SIG-M5 treated with dmso at 0.1 percent for 504 hours (cell line): Measurements from ENCODE around the gene RAP1GAP2.
A peak's percentile ranks its signal among the peaks of the same experiment; 100 is the strongest.
"Not testable (repeated sequence)": the region's sequence is repeated elsewhere in the genome, so short reads cannot be mapped to it uniquely, and the experiment has no call there.

Experiments used
- DNase-seq: peaks from one replicate; lab custom pipeline; 2025; ENCODE audit not compliant: unreplicated experiment; lab: John Stamatoyannopoulos, UW

RAP1GAP2 gene

DNA sequence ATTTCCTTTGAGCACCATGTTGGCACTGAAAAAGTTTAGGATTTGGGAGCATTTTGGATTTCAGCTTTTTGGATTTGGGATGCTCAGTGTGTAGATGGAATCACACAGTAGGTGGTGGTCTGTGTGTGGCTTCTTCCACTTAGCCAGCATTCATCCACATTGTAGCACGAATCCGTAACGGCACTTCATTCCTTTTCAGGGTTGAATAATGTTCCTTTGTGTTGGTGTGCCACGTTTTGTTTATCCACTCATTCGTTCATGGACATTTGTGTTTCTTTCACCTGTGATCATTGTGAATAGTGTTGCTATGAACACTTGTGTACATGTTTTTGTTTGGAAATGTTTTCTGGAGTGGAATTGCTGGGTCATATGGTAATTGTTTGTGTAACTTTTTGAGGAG, 85.1 kb downstream of the RAP1GAP2 start:
- DNase-seq, result no peak

DNA sequence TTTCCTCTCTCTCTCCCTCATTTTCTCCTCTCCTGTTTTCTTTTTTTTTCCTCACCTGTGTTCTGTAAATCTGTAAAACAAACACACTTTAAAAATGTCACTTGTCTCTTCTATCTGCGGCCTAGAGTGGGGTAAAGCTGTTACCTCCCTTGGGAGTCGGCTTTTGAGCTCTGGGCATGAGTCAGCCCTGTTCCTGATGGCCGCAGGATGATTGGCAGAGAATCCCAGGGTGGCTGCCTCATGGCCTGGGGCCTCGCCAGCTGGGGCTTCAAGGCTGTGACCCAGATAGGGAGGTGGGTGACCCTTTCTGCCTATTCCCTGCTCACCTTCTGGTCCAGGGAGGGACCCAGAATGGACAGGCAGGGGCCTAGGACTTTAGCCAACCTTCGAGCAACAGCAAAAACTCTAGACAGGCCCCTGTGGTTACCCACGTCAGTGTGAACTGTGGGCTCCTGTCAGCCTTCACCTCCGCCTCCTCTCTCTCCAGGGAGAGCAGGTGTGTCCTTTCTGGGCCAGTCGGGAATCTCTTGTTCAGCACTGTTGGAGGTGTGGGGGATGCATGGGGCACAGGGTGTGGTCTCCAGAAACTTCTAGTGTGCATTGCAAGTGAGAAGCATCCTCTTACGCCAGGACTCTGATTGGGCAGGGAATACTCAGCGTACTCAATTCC, 87.4 kb downstream of the RAP1GAP2 start:
- no peak for DNase-seq

DNA sequence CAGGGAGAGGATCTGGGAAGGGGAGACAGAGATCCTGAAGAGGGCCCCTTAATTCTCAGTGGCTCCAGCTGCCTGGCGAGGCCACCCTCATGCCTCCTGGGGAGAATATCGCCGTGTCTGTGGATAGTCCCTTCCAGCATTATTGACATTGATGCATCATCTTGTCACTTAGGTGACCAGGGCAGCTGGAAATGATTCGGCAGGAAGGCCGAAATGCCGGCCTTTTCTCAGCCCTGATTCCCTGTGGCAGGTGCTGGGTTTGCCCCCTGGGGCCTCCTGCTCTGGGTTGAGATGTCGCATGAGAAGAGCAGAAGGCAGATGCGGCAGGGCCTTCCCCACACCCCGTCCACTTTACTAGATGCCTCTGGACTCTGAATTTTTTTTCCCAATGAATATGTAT, 89.5 kb downstream of the RAP1GAP2 start:
- DNase-seq, result no peak

DNA sequence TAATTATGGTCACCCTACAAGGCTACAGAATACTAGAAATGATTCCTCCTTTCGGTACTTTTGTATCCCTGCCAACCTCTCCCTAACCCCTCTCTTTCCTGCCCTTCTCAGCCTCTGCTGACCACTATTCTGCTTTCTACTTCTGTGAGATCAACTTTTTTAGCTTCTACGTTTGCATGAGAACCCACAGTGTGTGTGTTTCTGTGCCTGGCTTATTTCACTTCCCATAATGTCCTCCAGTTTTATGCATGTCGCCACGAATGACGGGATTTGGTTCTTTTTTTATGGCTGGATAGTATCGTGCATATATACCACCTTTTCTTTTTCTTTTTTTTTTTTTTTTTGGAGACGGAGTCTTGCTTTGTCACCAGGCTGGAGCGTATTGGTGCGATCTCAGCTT, 92.1 kb downstream of the RAP1GAP2 start:
- no peak for DNase-seq

DNA sequence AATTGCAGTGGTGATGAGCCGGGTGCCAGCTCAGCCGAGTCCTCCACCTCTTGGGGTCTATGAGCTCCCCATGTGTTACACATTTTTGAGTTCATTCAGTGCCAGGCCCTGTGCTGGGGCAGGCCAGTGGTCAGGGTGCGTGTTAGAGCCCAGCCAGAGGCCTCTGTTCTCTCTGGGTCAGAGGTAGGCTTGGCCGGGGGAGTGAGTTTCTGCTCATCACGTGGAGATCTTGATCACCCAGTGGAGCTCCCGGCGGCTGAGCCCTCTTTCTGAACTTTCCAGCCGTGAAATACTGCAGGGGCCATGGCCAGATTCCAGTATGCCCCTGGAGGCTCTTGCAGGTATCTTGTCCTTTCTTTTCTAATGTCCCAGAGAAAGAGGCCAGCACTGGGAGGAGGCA, 93.0 kb downstream of the RAP1GAP2 start:
- no peak for DNase-seq

DNA sequence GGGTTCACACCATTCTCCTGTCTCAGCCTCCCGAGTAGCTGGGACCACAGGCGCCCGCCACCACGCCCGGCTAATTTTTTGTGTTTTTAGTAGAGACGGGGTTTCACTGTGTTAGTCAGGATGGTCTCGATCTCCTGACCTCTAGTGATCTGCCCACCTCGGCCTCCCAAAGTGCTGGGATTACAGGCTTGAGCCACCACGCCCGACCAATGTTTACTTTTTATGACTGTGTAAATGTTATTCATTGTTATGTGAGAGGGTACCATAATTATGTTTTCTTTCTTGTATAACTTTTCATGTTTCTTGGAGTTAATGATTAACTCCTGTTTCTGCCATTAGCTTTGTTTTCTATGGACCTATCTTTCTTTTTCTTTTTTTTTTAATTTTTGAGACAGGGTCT, 94.5 kb downstream of the RAP1GAP2 start:
- DNase-seq, result not testable (repeated sequence)

- peak; percentile 25 for DNase-seq
Measured at GRCh38 chr17:2892305-2892971, 96.2 kb downstream of the RAP1GAP2 start.

DNA sequence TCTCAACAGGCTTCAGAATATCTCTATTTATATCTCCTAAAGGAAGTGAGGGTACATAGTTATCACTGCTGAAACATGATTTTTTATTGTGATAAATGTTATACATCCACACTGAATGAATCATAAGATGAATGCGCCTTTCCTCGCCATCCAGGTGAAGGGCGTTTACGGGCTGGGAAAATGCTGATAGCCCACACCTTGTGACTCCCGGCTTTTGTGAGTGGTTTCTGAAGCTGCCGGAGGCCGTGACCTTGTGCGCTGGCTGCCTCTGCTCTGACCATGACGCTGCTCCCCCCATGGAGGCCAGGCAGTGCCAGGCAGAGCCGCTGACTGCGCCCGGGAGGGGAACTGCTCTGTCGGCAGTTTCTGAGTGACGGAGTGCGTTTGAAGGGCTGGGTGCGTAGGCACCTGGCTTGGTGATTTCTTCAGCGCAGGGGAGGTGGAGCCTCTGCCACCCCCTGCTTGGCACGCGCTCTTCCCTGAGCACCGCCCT, 97.2 kb downstream of the RAP1GAP2 start:
- no peak for DNase-seq

DNA sequence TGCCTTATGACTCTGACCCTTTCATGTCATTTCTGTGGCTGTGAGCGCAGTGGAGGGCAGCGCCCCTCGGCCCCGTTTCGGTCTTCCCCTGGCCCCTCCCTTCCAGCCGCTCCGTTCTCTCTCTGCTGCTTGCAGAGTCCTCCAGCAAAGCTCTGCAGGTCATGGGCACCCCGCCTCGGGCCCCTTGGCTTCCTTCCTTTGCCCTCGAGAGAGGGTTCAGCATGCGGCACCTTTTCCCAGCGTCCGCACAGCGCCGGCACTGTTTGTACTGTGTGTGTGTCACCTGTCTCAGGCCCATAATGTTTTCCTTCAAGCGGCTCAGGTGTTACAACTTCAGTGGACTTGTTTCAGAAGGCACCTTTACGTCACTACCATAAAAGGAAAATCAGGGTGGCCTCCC, 98.5 kb downstream of the RAP1GAP2 start:
- no peak for DNase-seq

DNA sequence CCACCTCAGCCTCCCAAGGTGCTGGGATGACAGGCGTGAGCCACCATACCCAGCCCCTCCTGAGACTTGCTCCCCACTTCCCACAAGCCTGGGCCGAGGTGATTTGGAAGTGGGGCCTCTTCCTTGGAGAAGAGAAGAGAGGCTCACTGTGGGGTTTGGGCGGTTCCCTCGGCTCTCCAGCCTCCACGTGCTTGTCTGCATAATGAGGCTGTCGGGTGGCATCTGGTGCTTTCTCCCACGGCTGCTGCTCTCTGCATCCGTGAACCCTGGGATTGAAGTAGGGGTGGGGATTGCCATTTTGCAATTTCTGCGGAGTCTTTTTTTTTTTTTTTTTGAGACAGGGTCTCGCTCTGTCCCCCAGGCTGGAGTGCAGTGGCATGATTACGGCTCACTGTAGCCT, 101.4 kb downstream of the RAP1GAP2 start:
- DNase-seq, result no peak

- DNase-seq, result no peak
Measured at GRCh38 chr17:2898255-2898926, 102.2 kb downstream of the RAP1GAP2 start.

GRCh38 chr17:2899906-2900305, 103.7 kb downstream of the RAP1GAP2 start:
- no peak for DNase-seq

DNA sequence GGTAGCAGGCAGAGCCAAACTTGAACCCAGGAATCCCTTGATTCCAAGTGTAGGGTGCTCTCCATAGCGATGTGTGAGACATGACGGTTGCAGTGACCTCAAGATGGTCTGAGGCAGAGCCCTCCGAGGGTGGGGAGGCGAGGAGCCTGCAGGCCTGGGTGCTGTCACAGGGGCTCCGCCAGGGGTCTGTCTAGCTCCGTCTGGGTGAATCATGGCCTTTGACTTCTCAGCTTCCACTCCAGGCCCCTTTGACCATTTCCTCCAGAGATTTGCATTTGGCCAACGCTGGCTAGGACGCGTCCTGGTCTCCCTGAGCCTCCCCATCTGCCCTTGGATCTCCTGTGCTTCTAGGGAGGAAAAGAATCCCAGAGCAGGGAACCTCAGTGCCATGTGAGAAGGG, 104.6 kb downstream of the RAP1GAP2 start:
- DNase-seq, result no peak

- no peak for DNase-seq
Measured at GRCh38 chr17:2901582-2901981, 105.3 kb downstream of the RAP1GAP2 start.

- DNase-seq, result no peak
Measured at GRCh38 chr17:2902546-2902945, 106.3 kb downstream of the RAP1GAP2 start.

- DNase-seq, result no peak
Measured at GRCh38 chr17:2903193-2903974, 107.1 kb downstream of the RAP1GAP2 start.

DNA sequence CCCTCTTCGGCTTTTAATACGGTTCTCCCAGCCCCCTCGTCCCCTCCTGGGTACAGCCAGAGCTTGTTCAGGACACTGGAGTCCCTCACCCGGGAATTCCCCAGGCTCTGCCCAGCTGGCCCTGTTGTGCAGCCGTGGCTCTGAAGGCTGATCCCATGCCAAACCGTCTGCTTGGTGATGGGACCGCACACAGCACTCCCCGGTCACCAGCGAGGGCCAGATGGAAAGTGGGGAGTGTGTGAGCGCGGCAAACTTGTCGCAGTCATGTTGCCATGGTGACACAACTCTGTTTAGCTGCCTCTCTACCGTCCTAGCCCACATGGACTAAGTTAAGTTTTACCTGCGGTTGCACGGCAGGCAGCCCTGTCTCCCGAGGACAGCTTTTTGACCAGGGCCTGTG, 107.9 kb downstream of the RAP1GAP2 start:
- no peak for DNase-seq

DNA sequence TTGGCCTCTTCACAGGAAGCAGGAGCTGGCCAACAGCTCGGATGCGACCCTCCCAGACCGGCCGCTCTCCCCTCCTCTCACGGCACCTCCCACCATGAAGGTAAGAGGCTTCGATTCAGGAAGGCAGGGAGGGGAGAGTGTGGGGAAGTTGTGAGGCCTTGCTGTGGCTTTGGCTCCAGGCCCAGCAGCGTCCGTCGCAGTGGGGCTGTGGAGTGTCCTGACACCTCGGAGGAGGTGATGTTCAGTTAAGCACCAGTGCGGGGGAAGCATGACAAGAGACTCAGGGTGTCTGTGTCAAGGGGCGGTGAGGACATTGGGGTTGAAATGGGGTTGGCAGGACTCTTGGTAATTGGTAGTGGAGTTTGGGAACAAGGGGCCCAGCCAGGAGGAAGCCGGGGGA, 109.0 kb downstream of the RAP1GAP2 start:
- no peak for DNase-seq

GRCh38 chr17:2905696-2906501, 109.7 kb downstream of the RAP1GAP2 start:
- no peak for DNase-seq

- no peak for DNase-seq
Measured at GRCh38 chr17:2906901-2907300, 110.7 kb downstream of the RAP1GAP2 start.
